GM19238 (cell line): ENCODE data around the gene SMAD5.

Experiments used
- DNase-seq: peaks from one replicate; pipeline ENCODE4 v3.0.0; 2011; ENCODE audit warnings: low spot score; ENCODE audit not compliant: insufficient read length

The SMAD5 gene

DNA sequence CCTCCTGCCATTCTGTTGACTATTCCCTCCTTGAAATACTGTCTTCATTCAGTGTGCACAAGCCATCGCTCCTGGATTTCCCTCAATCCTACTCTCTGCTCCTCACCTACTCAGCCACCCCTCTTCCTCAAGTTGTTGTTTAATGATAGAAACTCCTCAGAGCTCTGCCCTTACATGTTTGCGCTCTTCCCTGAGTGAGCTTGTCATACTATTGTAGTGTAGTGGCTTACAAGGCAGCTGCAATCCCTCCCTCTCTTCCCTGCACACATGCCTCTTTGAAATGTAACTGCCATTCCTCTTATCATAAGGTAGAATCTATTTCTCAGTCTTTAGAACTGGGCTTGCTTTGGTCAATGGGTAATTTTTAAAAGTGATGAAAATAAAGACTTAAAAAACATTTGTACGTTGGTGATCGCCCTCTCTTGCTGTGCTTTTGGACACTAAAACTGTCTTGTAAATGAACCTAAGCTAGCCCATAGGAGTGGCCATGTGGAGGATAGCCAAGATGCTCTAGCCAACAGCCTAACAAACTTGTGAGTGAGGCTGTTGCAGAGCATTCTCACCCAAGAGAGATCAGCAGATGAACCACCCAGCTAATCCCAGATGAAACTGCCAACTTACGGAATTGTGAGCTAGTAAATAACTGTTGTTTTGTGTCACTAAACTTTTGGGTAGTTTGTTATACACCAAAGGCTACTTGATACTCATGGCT, 18.1 kb upstream of the SMAD5 start:
- no peak for DNase-seq

DNA sequence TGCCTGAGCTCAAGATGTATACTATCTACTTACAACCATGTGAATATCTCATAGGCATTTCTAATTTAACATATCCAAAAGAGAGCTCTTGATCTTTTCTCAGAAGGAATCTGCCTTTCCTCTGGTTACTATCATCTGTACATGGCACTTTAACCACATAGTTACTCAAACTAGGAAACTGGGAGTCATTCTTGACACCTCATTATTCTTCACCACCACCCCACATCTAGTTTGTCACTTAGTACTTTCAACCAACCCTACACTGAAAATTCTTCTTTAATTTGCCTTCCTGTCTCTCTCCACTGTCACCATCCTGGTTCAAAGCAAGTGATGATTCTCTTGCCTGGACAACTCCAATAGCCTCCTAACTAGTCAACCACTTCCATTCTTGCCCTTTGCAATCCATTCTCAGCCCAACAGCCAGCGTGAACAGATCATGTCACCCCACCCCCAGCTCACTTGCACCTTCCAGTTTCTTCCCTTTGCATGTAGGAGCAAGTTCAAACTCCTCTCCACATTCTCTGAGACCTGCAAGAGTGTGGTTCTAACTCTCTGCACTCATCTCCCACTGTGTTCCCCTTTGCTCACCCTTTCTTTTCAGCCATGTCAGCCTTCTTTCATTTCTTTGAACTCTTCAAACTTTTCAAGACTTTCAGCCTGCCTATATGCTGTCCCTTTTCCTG, 17.3 kb upstream of the SMAD5 start:
- DNase-seq: no peak

DNA sequence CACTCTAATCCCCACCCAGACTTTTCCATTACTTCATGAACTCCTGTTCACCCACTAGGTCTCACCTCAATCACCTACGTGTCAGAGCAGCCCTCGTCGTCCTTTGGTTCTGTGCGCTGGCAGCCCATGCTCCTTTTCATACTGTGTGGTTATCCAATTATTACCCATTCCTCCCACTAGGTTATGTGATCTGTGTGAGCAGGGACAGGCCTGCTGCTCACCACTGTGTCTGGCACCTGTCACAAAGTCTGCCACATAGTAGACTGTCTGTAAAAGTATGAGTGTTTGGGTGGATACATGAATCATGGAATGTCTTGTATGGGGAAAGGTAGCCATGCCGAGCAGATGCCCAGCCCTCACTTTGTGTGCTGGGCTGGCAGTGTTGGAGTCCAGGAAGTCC, 12.1 kb upstream of the SMAD5 start:
- no peak for DNase-seq

DNA sequence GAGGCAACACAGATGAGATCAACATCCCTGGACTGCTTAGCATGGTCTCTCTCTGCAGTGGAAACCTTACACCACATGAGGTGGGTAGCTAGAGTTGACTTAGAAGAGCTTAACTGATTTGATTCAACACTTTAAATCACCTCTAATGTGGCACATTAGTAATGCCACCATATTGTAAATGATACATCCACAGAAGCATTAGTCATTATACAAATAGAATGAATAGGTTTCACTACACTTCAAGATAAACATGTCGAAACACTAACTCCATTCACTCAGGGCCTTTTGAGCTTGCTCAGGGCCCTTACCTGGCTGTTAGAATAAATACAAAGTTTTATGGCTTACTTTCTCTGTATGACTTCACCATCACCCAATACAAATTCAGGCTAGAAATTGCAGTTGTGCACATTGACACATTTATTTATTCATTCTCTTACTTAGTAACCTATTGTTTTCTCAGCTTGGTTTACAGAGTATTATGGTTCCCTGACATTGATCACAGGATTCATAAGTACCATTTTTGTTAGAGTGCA, 9.3 kb upstream of the SMAD5 start:
- DNase-seq: no peak

DNA sequence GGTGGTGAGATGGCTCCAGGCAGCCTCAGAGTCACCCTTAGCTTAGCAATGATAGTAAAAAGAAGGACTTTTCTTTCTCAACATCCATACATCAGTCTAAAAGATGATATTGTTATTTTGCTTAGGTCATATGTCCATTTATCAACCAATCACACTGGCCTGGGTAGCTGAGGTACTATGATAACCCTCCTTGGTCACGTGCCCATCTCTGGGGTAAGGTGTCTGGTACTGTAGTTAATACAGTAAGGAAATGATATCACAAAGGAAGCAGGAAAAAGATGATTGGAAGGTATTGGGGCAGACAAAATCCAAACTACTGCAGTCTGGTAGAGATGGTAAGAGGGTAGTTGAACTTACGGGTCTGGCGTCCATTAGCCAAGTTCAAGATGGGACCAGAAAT, 5.1 kb upstream of the SMAD5 start:
- no peak for DNase-seq

DNA sequence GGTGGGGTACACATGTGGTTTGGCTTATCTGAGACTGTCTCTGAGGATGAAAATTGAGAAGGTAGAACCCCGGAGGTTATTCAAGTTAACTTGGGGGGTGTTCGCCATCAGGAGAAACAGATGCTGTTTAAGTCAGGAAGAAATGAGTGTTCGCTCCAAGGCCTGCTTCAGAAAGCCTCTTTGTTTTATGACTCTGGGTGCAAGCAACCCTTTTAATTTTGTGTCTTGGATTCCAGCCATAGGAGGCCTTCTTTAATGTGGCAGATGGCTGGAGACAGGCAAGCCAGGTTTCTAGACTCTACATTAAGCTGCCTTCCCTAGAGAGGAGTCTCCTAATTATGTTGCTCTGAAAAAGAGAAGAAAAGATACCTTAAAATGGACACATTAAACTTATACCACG, 4.2 kb upstream of the SMAD5 start:
- no peak for DNase-seq

DNA sequence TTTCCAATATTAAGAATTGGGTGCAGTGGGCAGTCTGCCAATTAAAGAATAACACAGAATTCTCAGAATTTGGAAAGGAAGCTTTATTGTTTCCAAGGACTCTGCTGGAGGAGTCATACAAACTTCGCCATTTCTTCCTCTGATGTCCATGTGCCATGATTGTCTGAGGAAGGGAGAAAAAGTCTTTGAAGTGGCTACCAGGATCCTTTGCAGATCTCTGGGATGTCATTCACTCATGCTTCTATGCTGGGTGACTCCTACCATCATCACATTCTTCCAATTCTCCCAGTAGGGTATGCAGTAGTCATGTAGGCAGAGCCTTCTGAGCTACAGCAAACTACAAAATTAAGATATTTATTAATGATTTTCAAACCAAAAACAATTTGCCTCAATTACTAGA, 3.2 kb upstream of the SMAD5 start:
- DNase-seq: no peak

DNA sequence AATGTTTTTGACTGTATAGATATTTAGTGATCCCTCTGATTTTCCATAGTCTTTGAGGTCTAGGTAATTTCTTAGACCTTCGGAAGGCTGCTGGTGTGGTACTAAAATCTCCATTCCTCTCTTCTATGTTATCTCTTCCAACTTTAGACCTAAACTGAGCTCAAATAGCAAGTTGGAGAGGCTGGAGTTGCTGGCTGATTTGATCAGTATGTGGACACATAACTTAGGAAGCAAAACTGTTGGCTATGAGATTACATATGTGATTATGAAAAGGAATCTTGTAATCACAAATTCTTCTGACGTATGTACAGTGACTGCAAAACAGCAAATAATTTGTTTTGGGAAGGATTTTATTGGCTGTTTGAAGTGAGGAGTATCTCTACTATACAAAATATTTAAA, 2.1 kb upstream of the SMAD5 start:
- no peak for DNase-seq

DNA sequence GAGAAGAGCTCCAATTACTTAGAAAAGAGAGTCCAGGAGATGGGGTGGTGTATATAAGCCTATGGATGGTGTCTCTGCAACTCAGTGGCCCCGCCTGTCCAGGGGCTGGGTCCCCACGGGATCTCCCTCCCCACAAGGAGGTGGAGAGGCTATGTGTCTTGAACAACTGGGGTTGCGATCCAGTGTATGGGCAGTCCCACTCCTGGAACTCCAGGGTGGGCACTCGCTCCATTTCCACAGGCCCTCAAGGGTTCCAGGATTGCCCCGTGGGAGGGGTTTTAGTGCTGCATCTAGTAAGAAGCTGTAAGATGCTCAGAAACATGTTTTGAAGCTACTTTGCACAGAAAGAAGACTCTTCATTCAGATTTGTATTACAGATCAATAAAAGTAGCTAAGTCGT, 558 bp upstream of the SMAD5 start:
- no peak for DNase-seq

DNA sequence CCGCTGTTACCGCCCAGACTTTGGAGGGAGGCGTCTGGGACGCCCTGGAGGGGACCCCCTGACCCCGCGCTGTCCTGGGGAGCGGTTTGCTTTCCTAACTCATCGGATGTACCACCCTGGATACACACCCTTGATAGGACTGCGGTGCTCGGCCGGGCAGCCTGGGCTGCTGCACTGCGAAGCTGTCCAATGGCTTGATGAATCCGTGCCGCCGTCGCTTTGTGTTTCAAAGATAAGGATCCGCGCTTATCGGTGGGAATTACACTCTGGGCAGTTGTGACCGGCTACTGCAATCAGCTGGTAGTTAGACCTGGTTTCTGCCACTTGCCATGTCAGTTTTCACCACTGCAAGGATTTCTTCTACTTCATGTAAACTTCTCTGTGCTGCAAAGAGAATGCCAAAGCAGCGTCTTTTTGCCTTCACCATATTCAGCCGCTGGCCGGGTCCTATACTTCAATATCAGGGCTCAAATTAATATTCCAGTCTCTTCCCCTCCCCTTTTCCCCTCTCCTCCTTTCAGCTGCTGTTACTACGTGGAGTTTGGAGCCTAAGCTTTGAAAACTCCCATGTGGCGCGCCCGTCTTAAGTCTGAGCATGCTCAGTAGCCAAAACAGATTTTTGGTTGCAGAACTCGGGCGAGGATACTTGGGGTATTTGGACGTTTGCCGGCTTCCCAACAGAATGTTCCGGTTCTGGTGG, 727 bp downstream of the SMAD5 start:
- no peak for DNase-seq

DNA sequence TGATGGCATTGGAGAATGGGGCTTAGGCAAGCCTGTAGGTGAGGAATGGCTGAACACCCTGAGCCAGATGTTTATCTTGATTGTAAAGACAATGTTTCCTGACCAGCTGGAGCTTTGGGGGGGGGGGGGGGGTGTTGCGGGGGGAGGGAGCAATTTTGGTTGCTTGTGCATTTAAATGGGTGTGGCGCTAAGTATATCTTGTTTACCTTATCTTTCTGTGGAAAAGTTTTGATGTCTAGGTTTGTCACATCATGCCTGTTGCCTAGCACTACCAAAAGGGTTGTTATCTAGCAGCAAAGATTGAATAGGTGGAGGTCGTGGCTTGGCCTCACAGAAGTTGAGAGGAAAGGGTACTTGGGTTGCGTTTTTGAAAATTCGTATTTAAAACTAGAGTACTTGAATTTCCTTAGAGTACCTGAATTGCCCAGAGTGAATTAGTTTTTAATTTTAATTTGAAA, 1.3 kb downstream of the SMAD5 start:
- no peak for DNase-seq

DNA sequence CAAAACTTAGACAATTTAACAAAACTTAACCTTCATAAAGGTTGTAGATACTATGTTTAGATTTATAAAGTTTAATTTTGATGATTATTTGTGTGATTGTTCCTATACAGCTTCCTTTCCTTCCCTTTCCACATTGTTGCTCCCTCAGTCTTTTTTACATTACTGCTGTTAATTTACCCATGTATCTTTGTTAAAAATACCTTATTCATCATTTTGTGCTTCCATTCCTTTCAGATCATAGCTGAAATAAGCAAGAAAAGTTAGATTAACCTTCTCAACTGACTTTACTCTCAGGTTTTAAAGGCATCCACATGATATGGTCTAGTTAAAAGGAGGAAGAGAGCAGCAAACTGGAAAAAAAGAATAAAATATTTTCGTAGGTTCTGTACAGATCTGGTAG, 2.0 kb downstream of the SMAD5 start:
- DNase-seq: no peak

DNA sequence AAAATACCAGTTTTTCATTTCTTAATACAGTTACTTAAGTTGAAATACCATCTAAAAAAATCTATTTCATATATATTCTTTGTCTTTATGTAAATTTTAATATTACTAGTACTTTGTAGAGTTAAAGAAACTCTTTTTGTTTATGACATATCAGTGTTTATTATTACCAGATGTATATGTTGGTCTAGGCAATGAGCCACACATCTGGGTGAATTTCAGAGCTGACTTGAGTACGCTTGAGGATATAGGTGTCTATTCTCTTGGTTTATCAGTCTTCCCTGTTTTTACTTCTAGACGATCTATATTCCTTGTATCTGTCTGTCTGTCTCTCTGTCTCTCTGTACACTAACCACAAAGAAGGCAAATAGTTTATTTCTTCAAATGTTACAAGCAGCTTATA, 2.9 kb downstream of the SMAD5 start:
- DNase-seq: no peak

DNA sequence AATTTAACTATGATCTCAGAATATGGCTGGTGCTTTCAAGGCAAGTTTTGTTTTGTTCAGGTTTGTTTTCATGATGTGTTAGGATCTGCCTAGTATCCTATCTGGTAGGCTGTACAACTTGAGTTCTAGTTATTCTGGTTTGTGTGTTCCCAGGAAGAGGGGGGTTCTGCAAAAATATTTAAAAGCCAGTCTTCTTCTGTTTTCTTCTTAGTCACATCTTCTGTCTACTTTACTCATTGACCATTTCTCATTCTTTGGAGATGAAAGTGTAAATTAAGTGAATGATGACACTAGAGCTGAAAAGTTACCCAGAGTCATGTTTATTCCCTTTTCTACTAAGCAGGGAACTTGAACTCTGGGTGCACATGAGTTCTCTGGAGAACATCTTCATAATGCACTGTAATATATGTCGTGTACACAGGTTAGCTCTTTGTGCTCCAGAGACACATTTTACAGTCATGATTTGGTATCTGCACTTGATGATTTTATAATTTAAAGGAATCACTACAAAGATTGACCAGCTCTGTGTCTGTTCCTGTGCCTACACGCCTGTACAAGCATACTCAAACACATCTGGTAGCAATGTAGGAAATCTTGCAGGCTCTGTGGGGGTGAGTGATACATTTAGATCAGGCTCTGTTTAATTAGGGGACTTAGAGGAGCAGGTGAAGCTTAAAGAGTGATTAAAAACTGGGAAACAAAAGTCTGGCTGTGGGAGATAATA, 5.0 kb downstream of the SMAD5 start:
- DNase-seq: no peak

DNA sequence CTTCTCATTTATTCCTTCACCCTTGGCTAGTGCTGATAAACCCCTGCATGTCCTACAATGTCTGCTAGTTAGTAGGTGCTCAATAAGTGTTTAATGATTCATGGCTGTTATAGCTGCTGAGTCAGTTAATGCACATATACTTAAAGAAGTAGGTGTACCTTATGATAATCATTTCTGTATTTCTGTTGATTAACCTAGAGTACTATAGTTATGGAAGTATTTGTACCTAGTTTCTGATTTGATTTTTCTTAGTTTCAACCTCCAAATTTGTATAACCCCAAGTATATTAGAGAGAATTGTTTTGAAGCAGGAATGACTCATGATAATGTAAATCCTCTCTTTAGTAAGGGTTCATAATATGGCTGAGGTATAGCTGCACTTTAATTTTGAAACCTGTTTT, 8.9 kb downstream of the SMAD5 start:
- DNase-seq: no peak

DNA sequence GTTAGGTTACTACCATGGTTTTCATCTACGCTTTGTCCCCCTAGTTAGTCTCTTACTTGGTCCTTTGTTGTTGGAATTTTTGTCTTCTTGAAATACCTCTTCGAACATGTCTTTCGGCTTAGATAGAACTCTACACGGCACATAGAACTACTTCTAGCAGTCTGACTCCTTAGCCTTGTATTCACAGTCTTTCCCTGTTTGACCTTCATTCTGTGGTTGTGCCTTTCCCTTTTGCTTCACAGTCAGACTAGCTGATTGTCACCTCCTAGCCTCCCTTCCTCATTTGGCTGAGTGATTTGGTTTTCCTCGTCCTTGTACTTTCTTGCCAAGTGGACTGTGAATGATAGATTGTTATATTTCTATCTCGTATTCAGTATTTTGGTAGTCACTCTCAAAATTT, 10.7 kb downstream of the SMAD5 start:
- no peak for DNase-seq

DNA sequence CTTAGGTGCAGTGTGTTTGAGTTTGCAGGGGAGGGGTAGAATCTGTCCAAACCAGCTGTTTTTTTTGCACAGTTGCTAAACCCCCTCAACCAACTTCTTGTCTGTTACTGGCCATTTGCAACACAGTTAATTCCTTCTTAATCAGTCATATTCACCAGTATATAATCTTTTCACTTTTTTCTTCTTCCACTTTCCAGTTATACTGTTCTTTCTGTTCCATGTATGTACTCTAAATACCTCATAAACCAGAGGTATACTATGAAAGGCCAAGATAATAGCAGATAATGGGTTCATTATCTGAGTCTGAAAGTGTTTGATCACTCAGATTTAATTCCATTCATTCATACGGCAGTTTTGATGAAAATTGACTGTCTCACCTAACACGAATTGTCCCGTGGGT, 11.1 kb downstream of the SMAD5 start:
- DNase-seq: no peak

DNA sequence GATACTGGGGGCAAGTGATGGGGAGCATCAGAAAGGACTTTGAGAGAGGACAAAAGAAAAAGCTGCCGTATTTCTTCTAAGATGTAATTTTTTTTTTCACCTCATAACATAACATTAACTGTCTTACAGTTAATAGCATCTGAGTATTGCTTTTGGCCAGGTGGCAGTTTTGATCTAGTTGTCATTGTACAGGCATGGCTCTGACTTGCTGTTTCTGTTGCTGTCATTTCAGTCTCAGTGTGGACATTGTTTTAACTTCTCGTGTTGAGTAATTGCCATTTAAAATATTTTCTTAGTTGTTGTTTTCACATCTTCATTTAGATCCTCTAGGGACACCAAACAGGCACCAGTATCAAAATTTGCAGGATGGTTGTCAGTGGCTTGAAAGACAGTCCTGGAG, 12.4 kb downstream of the SMAD5 start:
- no peak for DNase-seq

DNA sequence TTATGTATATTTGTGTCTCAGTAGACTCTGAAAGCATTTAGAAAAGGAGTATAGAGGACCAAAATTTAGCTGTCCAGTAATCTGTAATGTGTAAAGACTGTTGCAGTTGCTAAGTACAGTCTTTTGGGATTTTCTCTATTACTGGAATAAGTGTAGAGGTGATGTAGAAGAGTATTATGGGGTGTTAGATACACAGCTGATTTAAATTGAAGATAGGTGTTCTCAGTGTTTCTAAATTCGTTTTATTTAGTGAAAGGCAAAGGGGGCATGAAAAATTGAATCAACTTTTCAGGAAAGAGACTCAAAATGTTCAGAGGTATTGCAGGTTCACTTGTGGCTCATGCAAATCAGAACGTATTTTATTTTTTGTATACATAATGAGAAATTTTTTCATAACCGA, 13.6 kb downstream of the SMAD5 start:
- DNase-seq: no peak

DNA sequence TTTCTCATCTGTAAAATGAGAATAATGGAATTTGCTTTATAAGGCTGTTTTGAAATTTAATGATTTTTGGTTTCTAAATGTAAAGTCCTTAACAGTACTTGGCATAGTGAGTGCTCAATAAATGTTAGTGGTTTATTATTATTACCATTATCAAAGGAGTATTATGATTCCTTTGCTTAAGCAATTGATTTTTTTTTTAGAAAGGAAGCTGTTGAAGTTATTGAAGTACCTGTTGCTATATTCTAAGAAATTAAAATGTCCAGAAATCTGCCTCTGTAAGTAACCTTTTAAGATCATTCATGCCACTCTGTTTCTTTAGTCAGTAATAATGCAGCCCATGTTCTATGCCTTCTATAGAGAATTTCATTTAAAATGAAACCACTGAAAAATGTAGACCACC, 15.0 kb downstream of the SMAD5 start:
- DNase-seq: no peak

DNA sequence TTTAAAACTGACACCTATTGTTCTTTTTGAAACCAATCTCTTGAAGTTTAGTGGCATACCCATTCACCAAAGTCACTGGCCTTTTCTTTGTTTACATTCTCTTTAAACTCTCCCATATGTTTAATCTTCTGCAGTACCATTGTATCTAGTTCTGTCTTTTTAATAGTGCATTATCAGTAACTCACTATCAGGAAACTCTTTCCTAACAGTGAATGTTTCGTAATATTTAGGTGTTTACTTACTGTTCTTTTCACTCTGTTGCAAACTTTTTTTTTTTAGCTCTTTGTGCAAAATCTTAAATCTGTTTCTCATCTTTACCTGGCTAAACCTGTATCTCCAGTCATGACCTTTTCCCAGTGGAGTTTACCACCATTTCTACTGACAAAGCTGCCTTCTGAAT, 17.2 kb downstream of the SMAD5 start:
- no peak for DNase-seq
